H1 (cell line): Measurements from ENCODE around the gene GNA12. TPM values are rescaled to one million over a fixed set of nuclear protein-coding genes. Genes with fewer than 3 reads are reported as not detected.

Experiments used
- CTCF ChIA-PET: fragments of 300-600 bp; sonication (Branson Sonifier 250); formaldehyde crosslinking; loops from one replicate; lab custom pipeline; 2021; ENCODE audit not compliant: partially characterized antibody; lab: Charles Lee
- POLR2A ChIA-PET: fragments of 300-600 bp; sonication (Branson Sonifier 250); formaldehyde crosslinking; loops from one replicate; lab custom pipeline; 2021; ENCODE audit warnings: inconsistent platforms; ENCODE audit not compliant: partially characterized antibody; lab: Charles Lee
- DNase-seq, 2 experiments: peaks; one replicate each; pipeline versions ENCODE4 v3.0.0 to v3.0.0-alpha.2; 2010 to 2022; ENCODE audit warnings: low spot score in 2 of 2, low read depth in 1 of 2, mixed read lengths in 1 of 2
- FAIRE-seq: peaks from 2 replicates; lab custom pipeline; 2011; peaks lifted over from hg19 to GRCh38; lab: Jason Lieb, UNC
- H2AFZ ChIP-seq: 2 replicates; pipeline ENCODE4 v1.8.1; 2012; ENCODE audit warnings: low read length, inconsistent platforms
- H2AK5ac ChIP-seq: 2 replicates; pipeline ENCODE4 v1.6.1; 2013; ENCODE audit warnings: low read depth, low read length
- H2BK120ac ChIP-seq: replicated peaks from 2 replicates; pipeline ENCODE3; 2013; ENCODE audit warnings: low read depth, low read length, inconsistent platforms
- H2BK12ac ChIP-seq: 2 replicates; pipeline ENCODE4 v1.6.1; 2013; ENCODE audit warnings: low read depth, low read length
- H2BK15ac ChIP-seq: 2 replicates; pipeline ENCODE4 v1.6.1; 2013; ENCODE audit warnings: low read length
- H2BK20ac ChIP-seq: 2 replicates; pipeline ENCODE4 v1.6.1; 2013; ENCODE audit warnings: low read length
- H2BK5ac ChIP-seq: 2 replicates; pipeline ENCODE4 v1.6.1; 2013; ENCODE audit warnings: low read depth, low read length
- H3K14ac ChIP-seq: 2 replicates; pipeline ENCODE4 v1.6.1; 2013; ENCODE audit warnings: inconsistent platforms; ENCODE audit not compliant: insufficient read length
- H3K18ac ChIP-seq: 2 replicates; pipeline ENCODE4 v1.6.1; 2013; ENCODE audit warnings: low read length; ENCODE audit errors: extremely low read depth
- H3K23ac ChIP-seq: 2 replicates; pipeline ENCODE4 v1.6.1; 2013; ENCODE audit warnings: inconsistent platforms; ENCODE audit not compliant: insufficient read length
- H3K23me2 ChIP-seq: 2 replicates; pipeline ENCODE4 v1.6.1; 2013; ENCODE audit warnings: low read depth, low read length
- H3K27ac ChIP-seq: 2 replicates; pipeline ENCODE4 v1.6.1; 2011; ENCODE audit warnings: low read depth, low read length, inconsistent platforms
- H3K27me3 ChIP-seq, 4 experiments: replicated peaks in 1 of 4; 1 replicate in 1 of 4; 2 replicates in 3 of 4; pipeline versions ENCODE4 v1.6.1 to v1.8.1; 2011 to 2013; ENCODE audit warnings: low read length in 3 of 4, mild to moderate bottlenecking in 3 of 4, inconsistent platforms in 2 of 4, mixed read lengths in 2 of 4, moderate library complexity in 1 of 4; ENCODE audit not compliant: control insufficient read depth in 3 of 4, insufficient read depth in 3 of 4; ENCODE audit errors: extremely low read depth in 1 of 4
- H3K36me3 ChIP-seq, 4 experiments: 2 replicates each; pipeline versions ENCODE4 v1.6.1 to v1.8.1; 2011 to 2013; ENCODE audit warnings: mild to moderate bottlenecking in 4 of 4, low read length in 3 of 4, moderate library complexity in 2 of 4, control low read depth in 1 of 4, inconsistent platforms in 1 of 4; ENCODE audit not compliant: insufficient read depth in 4 of 4, control insufficient read depth in 2 of 4
- H3K4ac ChIP-seq: replicated peaks from 2 replicates; pipeline ENCODE3; 2013; ENCODE audit warnings: low read length, low read depth, mixed read lengths, inconsistent platforms; ENCODE audit not compliant: insufficient read length
- H3K4me1 ChIP-seq, 4 experiments: replicated peaks in 1 of 4; 1 replicate in 1 of 4; 2 replicates in 3 of 4; pipeline versions ENCODE4 v1.6.1 to v1.8.1; 2011 to 2013; ENCODE audit warnings: low read length in 3 of 4, inconsistent platforms in 2 of 4, mixed read lengths in 1 of 4; ENCODE audit not compliant: insufficient read depth in 4 of 4, control insufficient read depth in 3 of 4
- H3K4me2 ChIP-seq, 2 experiments: 2 replicates each; pipeline versions ENCODE4 v1.6.1 to v1.8.1; 2011 to 2013; ENCODE audit warnings: low read depth in 2 of 2, low read length in 2 of 2, control low read depth in 1 of 2, inconsistent platforms in 1 of 2, mild to moderate bottlenecking in 1 of 2; ENCODE audit not compliant: insufficient read depth in 1 of 2
- H3K4me3 ChIP-seq, 4 experiments: fragments of 200-600, 300-600 bp in 1 of 4; sonication (generic), shearing (Covaris generic), sonication (Bioruptor Twin) in 1 of 4; 2 replicates each; pipeline versions ENCODE4 v1.5.1 to v1.8.1; 2011 to 2016; ENCODE audit warnings: low read length in 4 of 4, low read depth in 3 of 4, control low read depth in 2 of 4, inconsistent platforms in 2 of 4, mild to moderate bottlenecking in 2 of 4, mixed read lengths in 1 of 4, moderate library complexity in 1 of 4; ENCODE audit not compliant: insufficient read depth in 2 of 4; ENCODE audit errors: extremely low read depth in 1 of 4
- H3K56ac ChIP-seq: replicated peaks from 2 replicates; pipeline ENCODE3; 2013; ENCODE audit warnings: low read depth, mild to moderate bottlenecking, mixed read lengths, low read length, inconsistent platforms; ENCODE audit not compliant: insufficient read length
- H3K79me1 ChIP-seq: 2 replicates; pipeline ENCODE4 v1.6.1; 2013; ENCODE audit warnings: low read depth, low read length, control low read depth
- H3K79me2 ChIP-seq, 2 experiments: 2 replicates each; pipeline versions ENCODE4 v1.6.1 to v1.8.1; 2012 to 2013; ENCODE audit warnings: low read length in 2 of 2, mild to moderate bottlenecking in 2 of 2, inconsistent platforms in 1 of 2; ENCODE audit not compliant: insufficient read depth in 2 of 2, control insufficient read depth in 1 of 2
- H3K9ac ChIP-seq, 4 experiments: replicated peaks in 1 of 4; 1 replicate in 1 of 4; 2 replicates in 3 of 4; pipeline versions ENCODE4 v1.6.1 to v1.8.1; 2011 to 2013; ENCODE audit warnings: low read depth in 3 of 4, low read length in 3 of 4, control low read depth in 2 of 4, mild to moderate bottlenecking in 2 of 4, moderate library complexity in 2 of 4, inconsistent platforms in 1 of 4; ENCODE audit errors: extremely low read depth in 1 of 4
- H3K9me3 ChIP-seq, 2 experiments: 2 replicates each; pipeline versions ENCODE4 v1.6.1 to v1.8.1; 2012 to 2013; ENCODE audit warnings: mild to moderate bottlenecking in 2 of 2, moderate library complexity in 2 of 2, control low read depth in 1 of 2, inconsistent platforms in 1 of 2, low read depth in 1 of 2, low read length in 1 of 2, mixed read lengths in 1 of 2; ENCODE audit not compliant: insufficient read depth in 2 of 2
- H4K20me1 ChIP-seq, 2 experiments: replicated peaks in 1 of 2; 2 replicates each; pipeline versions ENCODE3 to v1.8.1; 2011 to 2013; ENCODE audit warnings: inconsistent platforms in 2 of 2, low read length in 2 of 2, mild to moderate bottlenecking in 1 of 2; ENCODE audit not compliant: insufficient read depth in 2 of 2, control insufficient read depth in 1 of 2
- H4K5ac ChIP-seq: 2 replicates; pipeline ENCODE4 v1.6.1; 2013; ENCODE audit warnings: low read length, low read depth, mixed read lengths, inconsistent platforms; ENCODE audit not compliant: insufficient read length
- H4K8ac ChIP-seq: 2 replicates; pipeline ENCODE4 v1.8.0; 2013; ENCODE audit warnings: mild to moderate bottlenecking, moderate library complexity, low read length, inconsistent platforms; ENCODE audit not compliant: insufficient read depth; ENCODE audit errors: extremely low read depth
- H4K91ac ChIP-seq: replicated peaks from 2 replicates; pipeline ENCODE3; 2013; ENCODE audit warnings: low read length, mixed read lengths, inconsistent platforms; ENCODE audit not compliant: insufficient read length
- JUN ChIP-seq: IDR thresholded peaks from 2 replicates; pipeline ENCODE4 v1.6.1; 2011; ENCODE audit warnings: low read depth, mild to moderate bottlenecking, improper control_type of control experiment, low read length
- KDM1A ChIP-seq: fragments of 200-600, 300-600 bp; sonication (generic); IDR thresholded peaks from 2 replicates; pipeline ENCODE4 v1.7.1; 2016; ENCODE audit warnings: mild to moderate bottlenecking, low read length, borderline replicate concordance
- NRF1 ChIP-seq: IDR thresholded peaks from 2 replicates; pipeline ENCODE4 v1.6.1; 2011; ENCODE audit warnings: mild to moderate bottlenecking, low read depth, low read length, improper control_type of control experiment
- PHF8 ChIP-seq: fragments of 200-600 bp; sonication (generic); conservative IDR thresholded peaks from 2 replicates; pipeline ENCODE4 v1.7.1; 2012; ENCODE audit warnings: low read depth, mild to moderate bottlenecking, inconsistent platforms, low read length, moderate library complexity
- RXRA ChIP-seq: IDR thresholded peaks from 2 replicates; pipeline ENCODE4 v1.6.1; 2011; ENCODE audit warnings: low read depth, mild to moderate bottlenecking, low read length, moderate library complexity; ENCODE audit not compliant: insufficient read depth
- TEAD4 ChIP-seq: IDR thresholded peaks from 2 replicates; pipeline ENCODE4 v1.6.1; 2012; ENCODE audit warnings: low read depth, low read length, inconsistent platforms, mixed read lengths
- WGBS, 2 experiments: shearing (Covaris generic) in 1 of 2; methylation state at CpG; one replicate each; pipeline versions ENCODE4 v1.1.6 to v1.1.7; 2013 to 2015; ENCODE audit warnings: low lambda C conversion rate in 2 of 2, mixed read lengths in 2 of 2, inconsistent platforms in 1 of 2, low coverage in 1 of 2, missing lambda C conversion rate in 1 of 2; ENCODE audit not compliant: insufficient replicate concordance in 2 of 2, insufficient coverage in 1 of 2, insufficient read length in 1 of 2; ENCODE audit errors: extremely low coverage in 1 of 2, missing lambda C conversion rate in 1 of 2; 5-methylcytosine and 5-hydroxymethylcytosine counted together
- polyA plus RNA-seq, 7 experiments: library from polyadenylated mRNA; depleted of rRNA in 3 of 7; stranded (reverse) in 5 of 7; unstranded in 2 of 7; fragments of >200 nt in 5 of 7; fragments of 200-250 nt in 2 of 7; gene quantifications; 1 replicate in 5 of 7; 2 replicates in 1 of 7; 4 replicates in 1 of 7; pipeline versions ENCODE4 v1.2.1 to v1.2.3, GENCODE V29; 2011 to 2013; ENCODE audit warnings: missing spikeins in 2 of 7, mixed read lengths in 2 of 7
- total RNA-seq: library from RNA; stranded (reverse); fragmentation: NEBNext Ultra II Directional; extraction: Animal tissue kit (Norgen Biotek cat#: 25700); gene quantifications from 2 replicates; pipeline ENCODE4 v1.2.1, GENCODE V29; 2021
- TF ChIP-seq, protein P1 (sequence below): IDR thresholded peaks from 2 replicates; pipeline ENCODE4 v1.6.1; 2012; ENCODE audit warnings: inconsistent platforms

GNA12 gene
- total and polyA plus RNA-seq, 2 of the 8 experiments (the other 6 are each of a cell fraction or from before 2014, with no cell fraction given) = 96.5 to 109 TPM

DNA sequence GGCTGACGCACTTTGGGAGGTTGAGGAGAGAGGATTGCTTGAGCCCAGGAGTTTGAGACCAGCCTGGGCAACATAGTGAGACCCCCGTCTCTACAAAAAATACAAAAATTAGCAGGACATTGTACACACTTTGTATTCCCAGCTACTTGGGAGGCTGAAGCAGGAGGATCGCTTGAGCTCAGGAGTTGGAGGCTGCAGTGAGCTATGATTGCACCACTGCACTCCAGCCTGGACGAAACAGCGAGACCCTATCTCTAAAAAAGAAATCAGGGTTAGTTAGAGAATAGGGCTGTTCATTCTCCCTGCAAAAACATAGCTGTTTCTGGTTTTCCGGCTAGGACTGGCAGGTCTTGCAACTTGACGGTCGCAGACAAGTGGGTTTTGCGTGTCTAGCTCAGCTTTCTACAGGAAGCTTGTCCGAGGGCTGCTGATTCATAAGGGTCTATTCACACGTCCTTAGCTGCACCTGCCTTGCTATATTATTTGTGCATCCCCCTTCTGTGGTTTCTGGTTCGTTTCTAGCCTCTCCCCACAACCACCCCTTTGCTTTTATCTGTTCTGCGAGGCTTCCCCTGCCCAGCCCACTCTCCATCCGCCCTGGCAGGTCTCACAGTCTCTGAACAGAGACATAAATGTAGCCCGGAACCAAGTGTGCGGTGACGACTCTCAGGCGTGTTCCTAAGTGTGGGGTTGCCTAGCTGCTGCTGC, 145.4 kb downstream of the GNA12 start:
- no peak for TF ChIP-seq JUN
- TF ChIP-seq NRF1 = no peak
- TF ChIP-seq, protein P1, sequence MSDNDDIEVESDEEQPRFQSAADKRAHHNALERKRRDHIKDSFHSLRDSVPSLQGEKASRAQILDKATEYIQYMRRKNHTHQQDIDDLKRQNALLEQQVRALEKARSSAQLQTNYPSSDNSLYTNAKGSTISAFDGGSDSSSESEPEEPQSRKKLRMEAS = no peak
- no peak for TF ChIP-seq KDM1A
- TF ChIP-seq RXRA = no peak
- TF ChIP-seq PHF8 = no peak
- no peak for TF ChIP-seq TEAD4
- Histone ChIP-seq H3K27ac (no peak overlapping the region), H3K23ac (no peak overlapping the region), H4K8ac (no peak overlapping the region), H4K91ac (no peak overlapping the region), H3K4me3 (no peak overlapping the region), H3K79me2 (no peaks in the 10 kb centered on the region), H4K5ac (no peak overlapping the region), H3K36me3 (no peaks in the 10 kb centered on the region), H2AK5ac (no peak overlapping the region), H2AFZ (no peak overlapping the region), H2BK5ac (no peak overlapping the region), H3K9me3 (no peaks in the 10 kb centered on the region), H3K56ac (no peak overlapping the region), H3K23me2 (no peaks in the 10 kb centered on the region), H3K14ac (no peak overlapping the region), H3K9ac (no peak overlapping the region), H2BK12ac (no peak overlapping the region), H3K4me1 (no peaks in the 10 kb centered on the region; a peak in 2 of 7 replicates), H2BK20ac (no peak overlapping the region), H4K20me1 (no peaks in the 10 kb centered on the region), H3K27me3 (no peaks in the 10 kb centered on the region), H3K18ac (no peak overlapping the region), H3K79me1 (no peaks in the 10 kb centered on the region), H3K4me2 (no peak overlapping the region), H2BK120ac (no peak overlapping the region), H2BK15ac (no peak overlapping the region), H3K4ac (no peak overlapping the region)
- POLR2A ChIA-PET = interaction anchor here (1.7 kb wide), 1 partner anchor 11 kb away, joined by 5 read pairs; no protein-coding TSS in a partner anchor
- CTCF ChIA-PET = interaction anchor here (0.6 to 8.0 kb wide), 13 partner anchors 9 to 188 kb away, joined by 3 to 40 read pairs (median 4); no protein-coding TSS in a partner anchor
- 91% methylated on average over 18 of the region's 18 CpGs; no CpG with 5 or more reads in 1 of the 2 experiments for WGBS, 2 experiments
- FAIRE-seq (no peak), DNase-seq (no peak)
